Midbrain (tissue), 1 donor: ENCODE results near the gene TNNC2.
"Not testable (repeated sequence)": the region's sequence is repeated elsewhere in the genome, so short reads cannot be mapped to it uniquely, and the experiment has no call there.

Experiments
- DNase-seq: peaks from one replicate; lab custom pipeline; 2025; lab: John Stamatoyannopoulos, UW

Gene TNNC2

DNA sequence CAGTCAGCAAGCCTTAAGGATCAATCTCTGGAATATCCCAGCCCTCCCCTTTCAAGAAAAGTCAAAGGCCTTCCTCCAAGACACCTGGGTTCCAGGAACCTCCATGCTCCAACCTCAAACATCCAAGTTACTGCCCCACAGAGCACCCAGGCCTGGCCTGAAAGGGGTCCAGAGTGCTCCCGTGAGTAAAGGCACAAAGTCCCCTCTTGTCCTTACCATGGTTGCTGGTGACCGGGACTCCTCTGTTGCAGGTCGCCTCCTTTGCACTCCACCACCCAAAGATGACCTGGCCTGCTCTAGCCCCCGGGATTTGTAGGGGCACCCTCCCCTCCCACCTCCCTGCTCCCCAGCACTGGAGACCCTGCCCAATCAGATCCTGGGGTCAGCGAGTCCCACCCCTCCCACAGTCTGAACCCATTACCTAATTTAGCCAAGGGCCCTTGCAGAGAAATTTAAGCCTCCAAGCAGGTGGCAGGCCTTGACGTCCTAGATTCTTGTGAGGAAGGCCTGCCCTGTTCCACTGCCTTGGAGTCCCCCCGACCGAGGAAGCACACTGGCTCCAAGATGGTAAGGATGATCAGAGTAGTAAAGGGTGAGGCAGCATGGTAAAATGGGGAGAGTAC lies at the start of gene TNNC2:
Gene TNNC2, minus strand, starts transcription at position 283 of the 623 bp plus-strand sequence. Its CDS starts 64 bp downstream, at position 219.
- DNase-seq: no peak

GRCh38 chr20:45874576-45874975 lies 47.5 kb upstream of the TNNC2 start:
- DNase-seq: no peak

- DNase-seq: not testable (repeated sequence)
Measured at GRCh38 chr20:45874104-45874481, 47.0 kb upstream of the TNNC2 start.

- no peak for DNase-seq
Measured at GRCh38 chr20:45873409-45874103, 46.4 kb upstream of the TNNC2 start.

DNA sequence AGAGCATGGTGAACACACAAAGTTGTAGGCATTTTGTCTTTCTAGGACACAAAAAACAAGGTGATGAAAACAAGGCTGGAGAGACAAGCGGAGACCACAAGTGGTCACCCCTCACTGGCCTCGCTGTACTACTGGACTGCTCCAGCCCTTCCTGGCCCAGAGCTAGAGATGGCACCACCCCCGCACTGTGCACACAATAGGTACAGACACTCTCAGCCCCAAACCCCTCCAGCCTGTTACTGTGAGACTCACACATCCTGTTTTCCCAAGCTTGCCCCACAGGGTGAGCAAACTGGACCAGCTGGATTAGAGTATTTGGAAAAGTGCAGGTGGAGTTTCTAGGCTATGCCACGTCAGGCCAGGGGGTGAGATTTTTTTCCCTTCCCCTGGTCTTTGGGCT lies 45.5 kb upstream of the TNNC2 start:
- no peak for DNase-seq

GRCh38 chr20:45867819-45868176 lies 40.7 kb upstream of the TNNC2 start:
- DNase-seq: no peak

DNA sequence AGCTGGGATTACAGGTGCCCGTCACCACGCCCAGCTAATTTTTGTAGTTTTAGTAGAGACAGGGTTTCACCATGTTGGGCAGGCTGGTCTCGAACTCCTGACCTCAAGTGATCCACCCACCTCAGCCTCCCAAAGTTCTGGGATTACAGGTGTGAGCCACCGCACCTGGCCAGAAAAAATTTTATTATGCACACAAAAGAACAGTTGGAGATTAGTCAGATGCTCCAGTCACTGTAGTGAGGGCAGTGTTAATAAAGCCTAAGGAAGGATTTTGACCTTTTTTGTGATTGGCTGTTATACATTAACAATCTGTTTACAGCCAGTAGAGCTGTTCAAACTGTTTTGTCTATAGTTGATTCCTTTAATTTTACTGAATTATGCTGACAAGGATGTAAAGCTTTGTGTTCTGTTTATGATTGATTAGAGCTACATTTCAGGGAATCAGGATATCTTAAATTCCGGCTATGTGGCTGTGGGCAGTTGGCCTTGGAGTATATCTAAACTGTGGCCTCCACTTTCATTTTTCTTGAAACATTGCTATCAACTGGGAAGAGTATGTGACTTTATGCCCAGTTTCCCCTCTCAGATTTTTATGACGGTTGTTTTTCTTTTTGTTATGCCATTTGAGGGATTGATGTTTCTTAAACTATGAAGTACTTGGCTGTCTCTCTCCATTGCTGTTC lies 40.2 kb upstream of the TNNC2 start:
- no peak for DNase-seq

- DNase-seq: no peak
Measured at GRCh38 chr20:45866454-45866853, 39.3 kb upstream of the TNNC2 start.

- DNase-seq: no peak
Measured at GRCh38 chr20:45863543-45864470, 36.7 kb upstream of the TNNC2 start.

- no peak for DNase-seq
Measured at GRCh38 chr20:45861221-45862075, 34.3 kb upstream of the TNNC2 start.

DNA sequence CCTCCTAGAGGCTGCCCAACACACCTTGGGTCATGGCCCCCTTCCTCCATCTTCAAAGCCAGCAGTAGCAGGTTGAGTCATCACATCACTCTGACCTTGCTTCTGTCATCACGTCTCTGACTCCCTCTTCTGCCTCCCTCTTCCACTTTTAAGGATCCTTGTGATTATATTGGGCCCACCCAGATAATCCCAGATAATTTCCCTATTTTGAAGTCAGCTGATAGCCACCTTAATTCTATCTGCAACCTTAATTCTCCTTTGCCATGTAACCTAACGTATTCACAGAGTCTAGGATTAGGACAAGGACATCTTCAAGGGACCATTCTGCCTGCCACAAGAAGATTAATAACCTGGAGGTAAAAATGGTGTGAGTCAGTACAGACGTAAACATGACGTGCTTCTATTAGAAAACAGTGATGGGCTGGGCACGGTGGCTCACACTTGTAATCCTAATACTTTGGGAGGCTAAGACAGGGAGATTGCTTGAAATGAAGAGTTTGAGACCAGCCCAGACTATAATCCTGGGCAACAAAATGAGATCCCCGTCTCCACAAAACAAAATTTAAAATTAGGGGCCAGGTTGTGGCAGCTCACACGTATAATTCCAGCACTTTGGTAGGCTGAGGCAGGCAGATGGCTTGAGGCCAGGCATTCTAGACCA lies 33.6 kb upstream of the TNNC2 start:
- DNase-seq: no peak

DNA sequence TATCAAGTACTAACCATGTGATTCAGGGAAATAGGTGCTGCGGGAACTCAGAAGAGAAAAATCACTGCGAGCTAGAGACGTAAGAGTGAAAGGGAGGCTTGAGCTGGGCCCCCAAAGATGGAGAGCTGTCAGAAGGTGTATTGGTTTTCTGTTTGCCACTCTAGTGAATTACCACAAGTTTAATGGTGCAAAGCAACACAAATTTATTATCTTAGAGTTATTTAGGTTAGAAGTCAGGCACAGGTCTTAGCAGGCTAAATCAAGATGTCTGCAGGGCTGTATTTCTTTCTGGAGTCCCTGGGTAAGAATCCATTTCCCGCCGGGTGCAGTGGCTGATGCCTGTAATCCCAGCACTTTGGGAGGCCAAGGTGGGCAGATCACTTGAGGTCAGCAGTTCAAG lies 32.8 kb upstream of the TNNC2 start:
- no peak for DNase-seq

- DNase-seq: no peak
Measured at GRCh38 chr20:45857882-45858216, 30.7 kb upstream of the TNNC2 start.

DNA sequence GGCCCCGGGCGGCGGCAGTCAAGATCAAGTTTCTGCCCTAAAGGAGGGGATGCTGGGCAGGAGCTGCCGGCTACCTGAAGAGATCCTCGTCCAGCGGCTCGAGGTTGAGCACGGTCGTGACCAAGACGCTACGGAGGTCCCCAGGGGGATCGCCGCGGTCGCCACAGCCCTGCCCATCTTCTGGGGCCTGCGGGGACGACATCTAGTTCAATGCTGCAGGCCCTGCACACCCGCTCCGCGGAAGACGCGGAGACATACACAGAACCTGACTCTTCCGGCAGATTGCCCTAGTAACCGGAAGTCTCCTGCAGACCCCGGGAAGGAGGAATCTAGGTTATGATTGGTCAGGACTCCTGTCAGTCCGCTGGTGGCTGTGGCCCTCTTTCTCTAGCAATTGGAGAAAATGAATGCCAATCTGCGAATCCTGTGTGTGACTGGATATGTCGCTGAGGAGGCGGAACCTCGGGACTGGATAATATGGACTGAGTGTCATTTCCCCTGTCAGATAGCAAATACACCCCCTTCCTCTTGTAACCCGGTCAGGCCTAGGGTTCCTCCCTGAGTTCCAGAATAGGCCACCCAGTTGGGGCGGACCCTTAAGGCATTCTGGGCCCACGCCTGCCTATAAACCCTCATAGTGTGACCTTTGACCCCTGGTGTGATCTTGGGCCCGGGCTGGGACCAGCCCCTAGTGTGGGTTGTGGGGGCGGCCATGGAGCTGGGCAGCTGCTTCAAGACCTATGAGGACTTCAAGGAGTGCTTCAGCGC lies 30.2 kb upstream of the TNNC2 start, which contains the start of the genes ACOT8 and ZSWIM3:
Gene ACOT8, minus strand, starts transcription at position 279 of the 768 bp plus-strand sequence. Its CDS starts 77 bp downstream, at position 202.
Gene ZSWIM3, plus strand, starts transcription at position 501 of the 768 bp plus-strand sequence. Its CDS starts 212 bp downstream, at position 713.
- peak; percentile 99 for DNase-seq

DNA sequence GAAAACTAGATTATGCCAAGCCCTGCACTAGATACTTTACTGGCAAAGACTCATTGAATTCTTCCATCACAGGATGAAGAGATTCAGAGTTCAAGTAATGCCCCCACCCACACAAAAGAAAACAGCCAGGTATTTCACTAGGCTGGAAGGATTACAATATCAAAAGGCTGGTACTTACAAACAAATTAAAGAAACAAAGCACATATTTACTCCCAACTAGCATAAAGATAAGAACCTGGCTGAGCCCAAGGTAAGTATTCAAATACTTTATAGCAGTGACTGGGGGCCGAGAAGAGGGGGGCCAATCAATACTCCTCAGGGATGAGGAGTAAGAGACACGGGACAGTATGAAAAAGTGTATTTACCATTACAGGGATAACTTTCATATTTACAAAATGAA lies 26.4 kb upstream of the TNNC2 start:
- no peak for DNase-seq

DNA sequence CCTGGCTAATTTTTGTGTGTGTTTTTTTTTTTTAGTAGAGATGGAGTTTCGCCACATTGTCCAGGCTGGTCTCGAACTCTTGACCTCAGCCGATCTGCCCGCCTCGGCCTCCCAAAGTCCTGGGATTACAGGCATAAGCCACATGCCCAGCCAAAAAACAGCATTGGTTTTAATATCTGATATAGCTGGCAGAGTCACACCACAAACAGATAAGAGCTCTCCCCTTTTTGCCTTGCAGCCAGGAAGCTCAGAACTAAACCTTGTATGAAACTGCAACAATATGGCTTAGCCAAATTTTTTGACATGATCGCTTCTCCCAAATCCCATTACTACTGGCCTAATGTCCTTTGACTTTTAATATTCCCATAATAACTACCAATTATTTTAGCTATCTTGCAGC lies 25.2 kb upstream of the TNNC2 start:
- no peak for DNase-seq

- DNase-seq: no peak
Measured at GRCh38 chr20:45851501-45851900, 24.4 kb upstream of the TNNC2 start.

GRCh38 chr20:45850926-45851325 lies 23.8 kb upstream of the TNNC2 start:
- DNase-seq: no peak

GRCh38 chr20:45850238-45850637 lies 23.1 kb upstream of the TNNC2 start:
- no peak for DNase-seq
